Neural cell (in vitro differentiated cells): ENCODE data around the gene TMEM266.

Experiments
- CTCF ChIP-seq: fragments of 450-650 bp; IDR thresholded peaks from 2 replicates; pipeline ENCODE4 v1.5.1; 2014; ENCODE audit warnings: antibody characterized with exemption, mild to moderate bottlenecking, moderate library complexity; ENCODE audit not compliant: poor library complexity, severe bottlenecking
- EZH2 ChIP-seq: fragments of 200-600, 300-800 bp; shearing (Covaris generic), sonication (generic); IDR thresholded peaks from 2 replicates; pipeline ENCODE4 v1.6.1; 2014; ENCODE audit warnings: antibody characterized with exemption, low read length, borderline replicate concordance, mild to moderate bottlenecking; ENCODE audit not compliant: insufficient read depth, poor library complexity, severe bottlenecking
- MXI1 ChIP-seq: fragments of 450-650 bp; conservative IDR thresholded peaks from 2 replicates; pipeline ENCODE4 v1.6.1; 2014; ENCODE audit warnings: antibody characterized with exemption, mild to moderate bottlenecking; ENCODE audit not compliant: poor library complexity, severe bottlenecking
- POLR2AphosphoS5 ChIP-seq: IDR thresholded peaks from 2 replicates; pipeline ENCODE4 v1.6.1; 2012
- REST ChIP-seq: IDR thresholded peaks from 2 replicates; pipeline ENCODE4 v1.6.1; 2012; ENCODE audit warnings: borderline replicate concordance
- TAF1 ChIP-seq: IDR thresholded peaks from 2 replicates; pipeline ENCODE4 v1.6.1; 2012; ENCODE audit warnings: low read depth

GRCh38 chr15:76189106-76189505, 129.3 kb downstream of the TMEM266 start:
- TF ChIP-seq POLR2AphosphoS5 = no peak
- no peak for TF ChIP-seq REST
- no peak for TF ChIP-seq CTCF
- no peak for TF ChIP-seq MXI1
- TF ChIP-seq EZH2 = no peak
- TF ChIP-seq TAF1 = no peak
